ENCODE measurements around the gene NDUFS7.
A peak's percentile ranks its signal among the peaks of the same experiment; 100 is the strongest.
"Not testable (repeated sequence)": the region's sequence is repeated elsewhere in the genome, so short reads cannot be mapped to it uniquely, and the experiment has no call there.

The NDUFS7 gene

DNA sequence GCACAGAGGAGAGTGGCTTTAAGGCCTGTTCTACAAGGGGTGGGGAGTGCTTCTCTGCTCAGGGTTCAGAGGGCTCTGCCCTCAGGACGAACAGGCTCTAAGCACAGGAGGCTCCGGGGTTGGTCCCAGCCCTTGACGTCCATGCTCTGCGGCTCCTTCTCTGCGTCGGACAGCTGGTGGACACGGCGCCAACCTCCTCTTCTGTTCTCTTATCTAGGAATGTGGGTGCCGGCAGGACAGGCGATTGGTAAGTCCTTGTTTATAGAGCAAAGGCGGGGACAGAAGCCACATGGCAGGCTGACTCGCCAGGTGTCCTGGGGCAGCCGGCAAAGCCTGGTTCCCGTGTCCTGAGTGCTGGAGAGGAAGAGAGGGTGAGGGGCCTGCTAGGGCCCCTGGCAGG is 46.0 kb downstream of the NDUFS7 start:
- DNase-seq (ENCODE audit: extremely low read depth in 1 of 2, low read depth in 1 of 2) = no peak

DNA sequence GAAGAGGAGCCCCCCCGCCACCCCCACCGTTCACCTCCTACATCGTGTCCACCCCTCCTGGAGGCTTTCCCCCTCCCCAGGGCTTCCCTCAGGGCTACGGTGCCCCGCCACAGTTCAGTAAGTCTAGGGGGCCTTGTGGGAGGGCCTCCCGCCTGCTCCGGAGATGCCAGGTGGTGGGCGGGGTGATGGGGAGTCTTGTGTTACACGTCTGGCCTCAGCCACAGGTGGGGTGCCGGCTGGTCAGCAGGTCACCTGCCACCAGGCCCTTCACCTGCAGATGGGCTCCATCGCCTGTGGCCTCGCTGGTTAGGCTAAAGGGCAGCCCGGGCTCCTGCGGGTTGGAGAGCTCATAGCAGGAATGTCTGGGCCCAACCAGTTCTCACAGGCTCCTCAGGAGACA is 46.5 kb downstream of the NDUFS7 start:
- DNase-seq (ENCODE audit: extremely low read depth in 1 of 2, low read depth in 1 of 2) = no peak

DNA sequence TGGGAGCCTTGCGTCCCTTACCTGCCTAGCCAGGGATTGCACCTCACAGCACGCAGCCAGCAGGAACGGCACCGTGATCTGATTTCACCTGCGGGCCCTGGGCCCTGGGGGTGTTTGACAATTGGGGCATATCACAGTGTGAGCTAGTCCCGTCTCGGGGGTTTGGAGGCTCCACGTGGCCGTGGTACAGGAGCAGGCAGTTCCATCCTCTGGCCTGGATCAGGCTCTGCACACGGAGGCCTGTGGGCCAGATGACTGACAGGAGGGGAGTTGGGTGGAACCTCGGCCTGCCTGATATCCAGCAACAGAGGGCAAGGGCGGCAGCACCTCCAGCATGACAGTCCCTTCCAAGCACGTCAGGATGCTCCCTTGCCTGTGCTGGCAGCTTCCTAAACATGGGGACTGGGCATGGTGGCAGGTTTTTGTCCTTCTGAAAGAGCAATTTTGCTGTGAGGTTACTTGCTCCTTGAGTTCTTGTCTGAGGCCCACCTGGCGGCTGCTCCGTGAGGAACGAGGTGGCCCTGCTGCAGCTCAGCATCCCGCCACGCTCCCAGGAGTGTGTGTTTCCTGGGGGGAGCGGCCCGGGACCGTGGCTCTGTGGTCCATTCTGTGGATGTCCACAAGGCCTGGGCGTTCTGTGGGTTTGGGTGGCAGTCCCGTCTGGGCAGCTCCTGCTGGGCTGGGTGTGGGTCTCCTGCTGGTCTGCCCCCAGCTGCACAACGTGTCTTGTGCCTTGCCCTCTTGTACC is 48.2 kb downstream of the NDUFS7 start:
- no peak for DNase-seq (ENCODE audit: extremely low read depth in 1 of 2, low read depth in 1 of 2)

DNA sequence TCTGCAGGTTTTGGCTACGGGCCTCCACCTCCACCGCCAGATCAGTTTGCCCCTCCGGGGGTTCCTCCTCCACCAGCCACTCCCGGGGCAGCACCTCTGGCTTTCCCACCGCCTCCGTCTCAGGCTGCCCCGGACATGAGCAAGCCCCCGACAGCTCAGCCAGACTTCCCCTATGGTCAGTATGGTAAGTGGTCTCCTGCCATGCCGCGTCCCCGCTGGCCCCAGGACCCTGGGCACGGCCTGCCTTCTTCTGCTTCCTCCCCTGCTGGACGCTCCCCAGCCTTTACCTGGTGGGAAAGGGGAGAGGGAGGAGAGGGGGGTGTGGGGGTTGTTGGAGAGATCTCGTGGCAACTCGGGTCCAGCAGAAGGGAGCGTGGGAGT is 48.8 kb downstream of the NDUFS7 start:
- DNase-seq (ENCODE audit: extremely low read depth in 1 of 2, low read depth in 1 of 2) = no peak

DNA sequence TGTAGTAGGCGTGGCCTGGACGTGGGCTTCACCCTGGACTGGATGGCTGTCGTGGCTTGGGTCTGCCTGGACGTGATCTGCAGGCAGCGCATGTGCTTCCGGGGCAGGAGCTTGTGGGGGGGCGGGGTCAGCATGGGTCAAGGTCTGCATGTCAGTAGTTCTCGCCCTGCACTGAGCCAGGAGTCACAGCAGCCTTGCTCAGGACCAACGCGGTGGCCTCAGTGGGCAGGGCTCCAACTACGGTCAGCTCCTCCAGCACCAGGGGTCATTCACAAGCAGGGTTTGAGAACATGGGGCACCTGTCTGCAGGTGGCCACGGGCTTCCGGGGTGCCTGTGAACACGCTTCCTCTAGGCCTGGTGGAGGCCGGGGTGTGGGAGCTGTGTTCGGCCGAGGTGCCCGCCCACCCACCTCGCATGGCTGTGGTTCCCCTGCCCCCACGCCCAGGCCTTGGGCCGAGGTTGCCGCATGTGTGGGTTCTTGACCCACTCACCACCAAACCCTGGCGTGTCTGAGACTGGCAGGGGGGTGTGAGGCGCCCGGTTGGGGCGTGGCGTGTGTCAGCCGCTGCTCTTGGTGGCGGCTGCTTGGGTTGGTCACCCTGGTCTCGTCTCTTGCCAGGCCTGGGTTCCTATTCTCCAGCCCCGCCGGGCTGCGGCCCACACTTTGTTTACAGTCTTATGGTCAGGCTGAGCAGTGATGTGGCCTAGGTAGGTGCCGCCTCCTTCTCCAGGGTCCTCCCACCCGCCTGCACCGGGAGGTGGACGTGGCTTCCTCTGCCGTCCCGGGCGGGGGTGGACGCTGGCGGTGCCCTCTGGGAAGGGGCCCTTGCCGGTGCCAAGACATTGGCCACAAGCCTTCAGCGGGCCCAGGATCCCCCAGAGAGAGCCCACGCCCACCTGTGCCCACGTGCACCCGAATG is 49.7 kb downstream of the NDUFS7 start:
- no peak for DNase-seq (ENCODE audit: extremely low read depth in 1 of 2, low read depth in 1 of 2)

DNA sequence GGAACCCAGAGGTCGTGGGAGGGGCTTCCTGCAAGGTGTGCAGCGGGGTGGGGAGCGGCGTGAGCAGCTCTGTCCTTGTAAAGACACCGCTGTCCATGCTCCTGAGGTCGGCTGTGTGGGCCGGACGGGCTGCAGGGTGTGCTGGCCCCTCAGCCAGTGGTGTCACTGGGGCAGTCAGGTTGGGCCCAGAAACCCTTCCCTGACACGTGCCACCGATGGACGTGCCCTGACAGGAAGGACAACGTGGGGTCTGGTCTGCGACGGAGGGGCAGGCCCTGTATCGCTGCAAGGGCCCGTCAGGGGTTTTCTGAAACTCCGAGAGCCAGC is 50.3 kb downstream of the NDUFS7 start:
- no peak for DNase-seq (ENCODE audit: extremely low read depth in 1 of 2, low read depth in 1 of 2)

DNA sequence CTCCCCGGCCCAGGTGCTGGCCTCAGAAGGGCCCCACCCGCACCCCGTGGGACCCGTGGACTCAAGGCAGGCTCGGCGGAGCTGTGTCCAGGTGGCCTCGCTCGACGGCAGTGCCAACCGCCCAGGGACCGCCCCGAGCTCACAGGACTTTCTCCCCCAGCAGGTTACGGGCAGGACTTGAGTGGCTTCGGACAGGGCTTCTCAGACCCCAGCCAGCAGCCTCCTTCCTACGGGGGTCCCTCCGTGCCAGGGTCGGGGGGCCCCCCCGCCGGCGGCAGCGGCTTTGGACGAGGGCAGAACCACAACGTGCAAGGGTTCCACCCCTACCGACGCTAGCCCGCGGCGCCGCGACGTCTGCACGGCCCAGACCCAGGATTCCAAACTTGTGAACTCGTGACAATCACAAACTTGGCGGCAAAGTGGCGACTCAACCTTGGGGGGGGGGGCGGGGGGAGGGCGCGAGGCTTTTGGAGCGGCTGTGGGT is 50.9 kb downstream of the NDUFS7 start:
- DNase-seq (ENCODE audit: extremely low read depth in 1 of 2, low read depth in 1 of 2) = no peak

DNA sequence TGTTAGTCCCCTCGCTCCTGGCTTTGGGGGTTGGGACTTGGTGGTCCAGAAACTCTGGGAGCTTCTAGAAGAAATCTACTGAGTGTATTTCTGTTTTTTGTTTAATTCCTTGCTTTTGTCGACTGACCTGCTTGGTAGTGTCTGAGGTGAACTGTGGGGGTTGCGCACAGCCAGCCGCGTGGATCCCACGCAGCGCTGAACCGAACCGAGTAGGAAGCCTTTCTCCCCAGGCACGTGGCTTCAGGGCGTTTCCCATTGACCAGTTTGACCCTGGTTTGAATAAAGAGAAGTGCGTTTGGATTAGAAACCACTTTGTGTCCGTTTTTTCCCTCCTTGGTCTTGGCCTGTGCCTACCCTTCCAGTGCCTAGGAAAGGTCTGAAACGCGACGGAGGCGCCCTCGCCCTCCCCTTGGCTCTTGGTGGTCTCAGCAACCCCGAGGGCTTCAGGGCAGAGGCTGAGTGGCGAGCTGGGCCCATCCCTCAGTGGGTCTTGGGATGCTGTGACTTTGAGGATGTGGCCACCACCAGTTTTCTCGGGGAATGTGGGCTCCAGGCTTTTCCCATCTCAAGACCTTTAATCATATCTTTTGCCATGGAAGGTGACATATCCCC is 51.8 kb downstream of the NDUFS7 start:
- DNase-seq (ENCODE audit: extremely low read depth in 1 of 2, low read depth in 1 of 2) = no peak

DNA sequence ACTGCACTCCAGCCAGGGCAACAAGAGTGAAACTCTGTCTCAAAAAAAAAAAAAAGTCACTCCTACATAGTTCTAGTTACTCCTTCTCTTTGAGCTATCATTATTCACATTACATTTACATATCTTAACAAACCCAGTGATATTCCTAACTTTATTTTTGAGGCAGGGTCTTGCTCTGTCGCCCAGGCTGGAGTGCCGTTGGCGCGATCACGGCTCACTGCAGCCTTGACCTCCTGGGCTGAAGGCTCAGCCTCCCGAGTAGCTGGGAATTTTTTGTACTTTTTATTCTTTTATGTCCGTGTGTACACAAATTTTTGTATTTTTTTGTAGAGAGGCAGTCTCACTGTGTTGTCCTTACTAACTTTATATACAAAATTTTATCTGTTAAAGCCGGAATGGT is 53.9 kb downstream of the NDUFS7 start:
- no peak for DNase-seq (ENCODE audit: extremely low read depth in 1 of 2, low read depth in 1 of 2)

DNA sequence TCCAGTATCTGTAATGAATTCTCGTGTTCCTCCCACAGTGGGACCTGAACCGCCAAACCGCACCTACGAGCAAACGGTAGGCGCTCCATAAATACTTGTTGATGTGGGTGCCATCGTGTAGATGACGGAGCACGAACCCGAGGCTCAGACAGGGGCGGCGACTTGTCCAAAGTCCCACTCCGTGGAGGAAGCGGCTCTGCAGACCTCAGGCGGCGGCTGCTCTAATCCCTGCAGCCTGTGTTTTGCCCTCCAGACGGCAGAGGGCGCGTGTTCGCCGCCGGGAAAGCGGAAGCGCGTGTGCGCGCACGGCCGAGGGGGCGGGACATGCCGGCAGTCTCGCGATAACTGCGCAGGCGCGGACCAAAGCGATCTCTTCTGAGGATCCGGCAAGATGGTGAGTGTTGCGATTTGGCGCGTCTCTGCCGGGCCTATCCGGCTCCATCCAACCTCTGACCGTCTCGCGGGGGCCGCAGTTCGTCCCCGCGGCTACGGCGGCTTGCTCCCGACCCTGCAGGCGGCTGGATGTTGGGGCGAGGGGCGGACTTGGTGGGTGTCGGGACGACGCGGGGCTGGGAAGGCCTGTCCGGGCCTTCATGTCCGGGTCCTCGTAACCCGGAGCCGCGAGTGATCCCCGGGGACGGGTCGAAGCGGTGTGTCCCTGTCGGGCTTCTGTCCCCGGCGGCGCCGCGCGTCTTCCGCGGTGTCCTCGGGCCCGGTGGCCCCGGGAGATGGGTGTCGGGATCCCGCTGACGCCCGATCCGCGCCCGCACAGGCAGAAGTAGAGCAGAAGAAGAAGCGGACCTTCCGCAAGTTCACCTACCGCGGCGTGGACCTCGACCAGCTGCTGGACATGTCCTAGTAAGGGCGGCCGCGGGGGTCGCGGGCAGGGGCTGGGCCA is 54.6 kb downstream of the NDUFS7 start, which contains the start of gene RPS15:
RPS15 (plus strand) TSS at position 362 of the 898 bp plus-strand sequence; CDS start at position 392, 30 bp downstream.
- DNase-seq (ENCODE audit: extremely low read depth in 1 of 2, low read depth in 1 of 2) = peak; percentile 86 to 87

DNA sequence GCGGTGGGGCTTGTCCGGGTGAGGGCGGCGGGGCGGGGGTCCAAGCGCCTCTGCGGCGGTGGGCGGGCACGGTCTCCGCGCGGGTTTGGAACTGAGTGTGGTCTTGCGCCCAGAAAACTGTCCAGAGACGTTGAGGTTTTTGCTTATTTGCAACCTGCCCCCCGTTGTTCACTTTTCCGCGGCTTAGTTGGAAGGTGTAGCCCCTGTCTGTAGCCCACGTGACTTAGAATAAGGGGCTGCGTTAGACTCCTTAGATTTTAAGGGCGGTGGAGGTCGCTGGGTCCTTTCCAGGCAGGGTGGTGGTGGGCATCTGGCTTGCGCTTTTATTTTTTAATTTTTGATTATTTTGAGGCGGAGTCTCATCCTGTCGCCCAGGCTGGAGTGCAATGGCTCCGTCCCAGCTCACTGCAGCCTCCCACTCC is 55.2 kb downstream of the NDUFS7 start:
- DNase-seq (ENCODE audit: extremely low read depth in 1 of 2, low read depth in 1 of 2) = no peak

DNA sequence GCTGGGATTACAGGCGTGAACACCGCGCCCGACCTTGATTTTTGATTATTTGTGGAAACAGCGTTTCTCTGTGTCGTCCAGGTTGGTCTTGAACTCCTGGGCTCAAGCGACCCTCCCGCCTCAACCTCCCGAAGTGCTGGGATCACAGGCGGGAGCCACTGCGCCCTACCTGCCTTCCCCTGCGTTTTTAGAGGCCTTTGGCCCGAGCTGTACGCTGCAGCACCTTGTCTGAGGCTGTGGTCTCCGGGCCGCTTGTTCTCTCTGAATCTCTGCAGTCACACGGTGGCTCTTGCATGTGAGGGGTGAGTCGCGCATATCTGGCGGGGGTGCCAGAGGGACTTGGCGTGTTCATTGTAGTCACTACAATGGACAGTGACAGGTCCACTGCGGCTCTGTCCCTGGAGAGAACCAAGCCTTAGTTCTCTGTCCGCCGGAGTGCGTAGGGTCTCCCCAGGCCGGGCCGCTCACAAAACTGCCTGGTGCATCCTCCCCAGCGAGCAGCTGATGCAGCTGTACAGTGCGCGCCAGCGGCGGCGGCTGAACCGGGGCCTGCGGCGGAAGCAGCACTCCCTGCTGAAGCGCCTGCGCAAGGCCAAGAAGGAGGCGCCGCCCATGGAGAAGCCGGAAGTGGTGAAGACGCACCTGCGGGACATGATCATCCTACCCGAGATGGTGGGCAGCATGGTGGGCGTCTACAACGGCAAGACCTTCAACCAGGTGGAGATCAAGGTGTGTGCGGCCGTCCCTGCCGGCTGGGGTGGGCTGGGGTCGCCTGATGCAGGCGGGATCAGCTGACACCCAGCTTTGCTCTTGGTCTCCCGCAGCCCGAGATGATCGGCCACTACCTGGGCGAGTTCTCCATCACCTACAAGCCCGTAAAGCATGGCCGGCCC is 56.1 kb downstream of the NDUFS7 start:
- DNase-seq (ENCODE audit: extremely low read depth in 1 of 2, low read depth in 1 of 2) = not testable (repeated sequence)

DNA sequence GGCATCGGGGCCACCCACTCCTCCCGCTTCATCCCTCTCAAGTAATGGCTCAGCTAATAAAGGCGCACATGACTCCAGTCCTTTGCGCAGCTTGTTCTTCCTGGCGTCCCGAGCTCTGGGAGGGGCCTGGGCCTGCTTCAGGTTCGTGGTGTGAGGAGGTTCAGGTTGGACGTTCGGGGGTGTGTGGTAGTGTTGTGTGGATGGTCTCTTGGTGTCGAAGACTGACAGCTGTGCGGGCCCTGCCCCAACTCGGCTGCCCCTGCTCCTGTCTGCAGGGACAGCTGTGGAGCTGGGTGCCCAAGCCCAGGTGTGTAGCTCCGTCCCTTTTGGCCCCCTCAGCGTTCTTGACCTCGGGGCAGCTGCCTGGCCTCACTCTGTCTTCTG is 56.7 kb downstream of the NDUFS7 start:
- no peak for DNase-seq (ENCODE audit: extremely low read depth in 1 of 2, low read depth in 1 of 2)

DNA sequence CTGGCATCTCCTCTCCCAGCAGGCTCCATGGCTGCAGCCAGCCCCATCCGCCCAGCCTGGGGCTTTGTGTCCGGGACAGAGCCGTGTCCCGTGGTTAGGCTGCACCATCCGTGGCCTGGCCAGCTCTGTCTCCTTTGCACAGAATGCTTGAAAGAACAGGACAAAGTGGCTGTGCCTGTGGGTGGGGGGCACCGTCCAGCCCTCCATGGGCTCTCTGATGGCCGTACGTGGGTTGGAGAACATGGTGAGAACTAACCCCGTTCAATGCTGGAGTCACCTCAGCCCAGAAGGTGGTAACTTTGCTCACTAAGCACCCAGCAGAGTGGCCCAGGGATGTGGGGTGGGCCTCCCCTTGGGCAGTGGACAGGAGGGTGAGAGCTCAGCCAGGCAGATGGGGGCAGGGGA is 57.3 kb downstream of the NDUFS7 start:
- no peak for DNase-seq (ENCODE audit: extremely low read depth in 1 of 2, low read depth in 1 of 2)

DNA sequence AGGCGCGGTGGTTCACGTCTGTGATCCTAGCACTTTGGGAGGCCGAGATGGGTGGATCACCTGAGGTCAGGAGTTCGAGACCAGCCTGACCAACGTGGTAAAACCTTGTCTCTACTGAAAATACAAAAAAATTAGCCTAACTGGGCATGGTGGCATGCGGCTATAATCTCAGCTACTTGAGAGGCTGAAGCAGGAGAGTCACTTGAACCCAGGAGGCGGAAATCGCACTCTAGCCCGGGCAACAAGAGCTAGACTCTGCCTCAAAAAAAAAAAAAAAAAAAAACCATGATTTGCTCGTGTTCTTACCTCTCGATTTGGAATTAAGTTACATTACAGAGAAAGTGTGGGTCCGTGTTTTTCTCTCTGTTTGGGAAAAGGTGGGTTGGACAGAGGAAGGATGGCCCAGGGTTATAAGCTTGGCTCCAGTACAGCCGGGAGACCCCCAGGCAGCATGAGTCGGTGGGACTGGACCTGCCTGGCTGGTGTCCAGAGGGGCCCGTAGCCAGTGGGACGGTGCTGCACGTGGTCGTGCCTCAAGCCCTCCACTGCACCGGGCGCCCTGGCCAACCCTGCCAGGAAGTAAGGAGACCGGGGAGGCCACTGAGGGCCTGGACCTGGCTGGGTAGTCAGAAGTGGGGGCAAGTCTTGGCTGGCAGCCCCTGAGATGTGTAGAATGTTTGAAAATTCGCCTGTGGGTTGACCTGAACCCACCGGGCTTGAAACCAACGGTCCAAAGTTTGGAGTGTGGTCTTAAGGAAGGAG is 58.2 kb downstream of the NDUFS7 start:
- no peak for DNase-seq (ENCODE audit: extremely low read depth in 1 of 2, low read depth in 1 of 2)

Data from stimulated activated CD8-positive, alpha-beta memory T cell treated with anti-CD3 and anti-CD28 coated beads, Interleukin-7, amount 100 ng/mL, for 48 hours (primary cell).